Measurements from ENCODE around the gene RGS6.

GRCh38 chr14:72063761-72064282 lies 131.6 kb downstream of the RGS6 start:
- TF ChIP-seq POLR2A (IDR thresholded peaks at IDR 0.05; ENCODE audit: low read depth, low read length) = no peak
- TF ChIP-seq POLR2AphosphoS5 (IDR thresholded peaks at IDR 0.05; ENCODE audit: low read depth, low read length) = no peak
